ENCODE data around the gene RASAL2. TPM values are rescaled to one million over a fixed set of nuclear protein-coding genes. Genes with fewer than 3 reads are reported as not detected.

The RASAL2 gene
- total RNA-seq, 1 donor from 2014 or later = 44.2 TPM

GRCh38 chr1:178330848-178331497, 237.1 kb downstream of the RASAL2 start:
- Mint-ChIP-seq H3K9me3 (ENCODE audit: unreplicated experiment) (no peaks in the 10 kb centered on the region), H3K27ac (ENCODE audit: unreplicated experiment) (no peak overlapping the region), H3K36me3 (ENCODE audit: low read depth, unreplicated experiment) (no peaks in the 10 kb centered on the region), H3K4me1 (ENCODE audit: low read depth, unreplicated experiment) (peaks cover 21% of the 10 kb centered on the region), H3K4me3 (ENCODE audit: unreplicated experiment) (no peak overlapping the region), H3K27me3 (ENCODE audit: low read depth, unreplicated experiment) (no peaks in the 10 kb centered on the region)
- Histone ChIP-seq H3K4me2 (ENCODE audit: low read length) (no peak overlapping the region), H3K4me3 (ENCODE audit: insufficient read depth, low read depth, low read length) (no peak overlapping the region), H3K4me1 (ENCODE audit: insufficient read depth, low read length) (no peaks in the 10 kb centered on the region), H3K27ac (ENCODE audit: low read depth, low read length) (no peak overlapping the region), H3K36me3 (ENCODE audit: insufficient read depth, low read length) (no peaks in the 10 kb centered on the region), H4K20me1 (ENCODE audit: insufficient read depth, low read length) (no peaks in the 10 kb centered on the region), H3K9me3 (ENCODE audit: insufficient read depth, low read depth, low read length) (no peaks in the 10 kb centered on the region), H3K9ac (ENCODE audit: low read length) (no peak overlapping the region), H2AFZ (ENCODE audit: low read depth, low read length) (no peak overlapping the region), H3K27me3 (ENCODE audit: insufficient read depth, low read length) (no peaks in the 10 kb centered on the region), H3K79me2 (ENCODE audit: insufficient read depth, low read length) (peaks cover 32% of the 10 kb centered on the region)
- DNase-seq (ENCODE audit: low read depth) (no peak), FAIRE-seq (no peak)
- no peak for TF ChIP-seq EZH2 (IDR thresholded peaks at IDR 0.05; ENCODE audit: insufficient read depth, low read length)
- no peak for TF ChIP-seq CTCF (IDR thresholded peaks at IDR 0.05; ENCODE audit: insufficient read depth, low read depth, low read length)

- no peak overlapping the region for H3K27ac Mint-ChIP-seq (ENCODE audit: unreplicated experiment)
- H2AFZ ChIP-seq (ENCODE audit: low read depth, low read length) = no peak overlapping the region
- no peaks in the 10 kb centered on the region for H3K27me3 Mint-ChIP-seq (ENCODE audit: low read depth, unreplicated experiment)
- H3K4me1 Mint-ChIP-seq (ENCODE audit: low read depth, unreplicated experiment) = peaks cover 21% of the 10 kb centered on the region
- no peak for TF ChIP-seq EZH2 (IDR thresholded peaks at IDR 0.05; ENCODE audit: insufficient read depth, low read length)
- no peak for TF ChIP-seq CTCF (IDR thresholded peaks at IDR 0.05; ENCODE audit: insufficient read depth, low read depth, low read length)
- no peaks in the 10 kb centered on the region for H3K27me3 ChIP-seq (ENCODE audit: insufficient read depth, low read length)
- peaks cover 39% of the 10 kb centered on the region for H3K79me2 ChIP-seq (ENCODE audit: insufficient read depth, low read length)
- H4K20me1 ChIP-seq (ENCODE audit: insufficient read depth, low read length) = no peaks in the 10 kb centered on the region
- H3K9me3 Mint-ChIP-seq (ENCODE audit: unreplicated experiment) = no peaks in the 10 kb centered on the region
- H3K9ac ChIP-seq (ENCODE audit: low read length) = no peak overlapping the region
- no peak overlapping the region for H3K27ac ChIP-seq (ENCODE audit: low read depth, low read length)
- DNase-seq (ENCODE audit: low read depth) (no peak), FAIRE-seq (no peak)
- H3K36me3 ChIP-seq (ENCODE audit: insufficient read depth, low read length) = no peaks in the 10 kb centered on the region
- no peaks in the 10 kb centered on the region for H3K36me3 Mint-ChIP-seq (ENCODE audit: low read depth, unreplicated experiment)
- H3K9me3 ChIP-seq (ENCODE audit: insufficient read depth, low read depth, low read length) = no peaks in the 10 kb centered on the region
- no peak overlapping the region for H3K4me2 ChIP-seq (ENCODE audit: low read length)
- H3K4me3 Mint-ChIP-seq (ENCODE audit: unreplicated experiment) = no peak overlapping the region
- no peaks in the 10 kb centered on the region for H3K4me1 ChIP-seq (ENCODE audit: insufficient read depth, low read length)
- H3K4me3 ChIP-seq (ENCODE audit: insufficient read depth, low read depth, low read length) = no peak overlapping the region
These were observed 241.5 kb downstream of the RASAL2 start for GRCh38 chr1:178335426-178335825.

DNA sequence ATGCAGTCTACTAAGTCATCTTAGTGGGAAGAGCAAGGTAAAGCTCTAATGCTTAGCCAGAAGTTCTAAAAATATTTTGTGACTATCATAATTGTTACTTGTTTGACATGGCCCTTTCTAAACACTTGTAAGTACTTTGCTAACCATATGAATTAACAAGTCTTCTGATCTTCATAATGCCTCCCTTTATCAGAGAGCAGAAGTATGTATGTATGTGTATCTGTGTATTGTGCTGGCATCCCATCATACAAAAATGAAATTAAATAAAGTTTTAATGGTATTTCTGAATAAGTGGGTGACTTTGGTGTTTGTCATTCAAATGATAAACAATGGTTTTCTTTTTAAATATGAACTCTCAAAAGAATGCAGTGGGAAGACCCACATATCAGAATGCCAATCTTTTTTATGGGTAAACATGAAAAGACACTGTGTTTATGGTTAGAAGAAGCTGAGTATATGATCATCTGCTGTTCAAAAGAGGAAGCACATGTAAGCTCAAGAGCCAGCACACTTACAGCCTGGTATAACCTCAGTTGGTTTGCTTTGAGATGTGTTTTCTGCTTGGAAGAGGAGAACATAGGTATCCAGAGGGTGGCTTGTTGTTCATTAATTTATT, 243.3 kb downstream of the RASAL2 start:
- no peak for TF ChIP-seq CTCF (IDR thresholded peaks at IDR 0.05; ENCODE audit: insufficient read depth, low read depth, low read length)
- no peak for TF ChIP-seq EZH2 (IDR thresholded peaks at IDR 0.05; ENCODE audit: insufficient read depth, low read length)
- DNase-seq (ENCODE audit: low read depth) = no peak
- no peaks in the 10 kb centered on the region for H3K9me3 ChIP-seq (ENCODE audit: insufficient read depth, low read depth, low read length)
- no peak overlapping the region for H3K4me3 Mint-ChIP-seq (ENCODE audit: unreplicated experiment)
- no peak overlapping the region for H3K9ac ChIP-seq (ENCODE audit: low read length)
- no peaks in the 10 kb centered on the region for H3K36me3 Mint-ChIP-seq (ENCODE audit: low read depth, unreplicated experiment)
- no peak overlapping the region for H3K4me3 ChIP-seq (ENCODE audit: insufficient read depth, low read depth, low read length)
- peaks cover 20% of the 10 kb centered on the region for H3K4me1 Mint-ChIP-seq (ENCODE audit: low read depth, unreplicated experiment)
- H4K20me1 ChIP-seq (ENCODE audit: insufficient read depth, low read length) = no peaks in the 10 kb centered on the region
- no peaks in the 10 kb centered on the region for H3K27me3 ChIP-seq (ENCODE audit: insufficient read depth, low read length)
- no peak for FAIRE-seq
- H3K4me1 ChIP-seq (ENCODE audit: insufficient read depth, low read length) = peaks cover 8% of the 10 kb centered on the region
- H3K36me3 ChIP-seq (ENCODE audit: insufficient read depth, low read length) = no peaks in the 10 kb centered on the region
- H3K79me2 ChIP-seq (ENCODE audit: insufficient read depth, low read length) = peaks cover 44% of the 10 kb centered on the region
- H3K4me2 ChIP-seq (ENCODE audit: low read length) = no peak overlapping the region
- H2AFZ ChIP-seq (ENCODE audit: low read depth, low read length) = no peak overlapping the region
- no peak overlapping the region for H3K27ac ChIP-seq (ENCODE audit: low read depth, low read length)
- H3K27ac Mint-ChIP-seq (ENCODE audit: unreplicated experiment) = no peak overlapping the region
- no peaks in the 10 kb centered on the region for H3K27me3 Mint-ChIP-seq (ENCODE audit: low read depth, unreplicated experiment)
- H3K9me3 Mint-ChIP-seq (ENCODE audit: unreplicated experiment) = no peaks in the 10 kb centered on the region
